ENCODE results near the gene SHC2.

DNA sequence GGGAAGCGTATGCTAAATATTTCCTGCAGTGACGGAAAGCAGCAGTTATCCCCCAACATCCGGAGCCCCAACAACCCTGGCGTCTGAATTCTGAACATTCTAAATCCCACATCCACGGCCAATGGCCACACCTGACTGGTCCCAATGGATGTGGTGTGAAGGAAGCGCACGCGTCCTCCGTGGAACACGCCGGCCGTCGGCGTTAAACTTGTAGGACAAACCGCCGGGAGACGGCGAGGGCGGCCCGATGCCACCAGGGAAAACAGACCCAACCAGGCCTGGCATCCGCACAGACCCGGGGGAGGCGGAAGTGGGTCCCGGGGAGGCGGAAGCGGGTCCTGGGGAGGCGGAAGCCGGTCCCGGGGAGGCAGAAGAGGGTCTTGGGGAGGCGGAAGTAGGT, 3.2 kb downstream of the SHC2 start:
- TF ChIP-seq, protein P1, sequence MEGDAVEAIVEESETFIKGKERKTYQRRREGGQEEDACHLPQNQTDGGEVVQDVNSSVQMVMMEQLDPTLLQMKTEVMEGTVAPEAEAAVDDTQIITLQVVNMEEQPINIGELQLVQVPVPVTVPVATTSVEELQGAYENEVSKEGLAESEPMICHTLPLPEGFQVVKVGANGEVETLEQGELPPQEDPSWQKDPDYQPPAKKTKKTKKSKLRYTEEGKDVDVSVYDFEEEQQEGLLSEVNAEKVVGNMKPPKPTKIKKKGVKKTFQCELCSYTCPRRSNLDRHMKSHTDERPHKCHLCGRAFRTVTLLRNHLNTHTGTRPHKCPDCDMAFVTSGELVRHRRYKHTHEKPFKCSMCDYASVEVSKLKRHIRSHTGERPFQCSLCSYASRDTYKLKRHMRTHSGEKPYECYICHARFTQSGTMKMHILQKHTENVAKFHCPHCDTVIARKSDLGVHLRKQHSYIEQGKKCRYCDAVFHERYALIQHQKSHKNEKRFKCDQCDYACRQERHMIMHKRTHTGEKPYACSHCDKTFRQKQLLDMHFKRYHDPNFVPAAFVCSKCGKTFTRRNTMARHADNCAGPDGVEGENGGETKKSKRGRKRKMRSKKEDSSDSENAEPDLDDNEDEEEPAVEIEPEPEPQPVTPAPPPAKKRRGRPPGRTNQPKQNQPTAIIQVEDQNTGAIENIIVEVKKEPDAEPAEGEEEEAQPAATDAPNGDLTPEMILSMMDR (IDR thresholded peaks at IDR 0.05), result no peak
- no peak for TF ChIP-seq POLR2AphosphoS5 (IDR thresholded peaks at IDR 0.05; ENCODE audit: low read depth, low read length)
